ENCODE results near the gene PARD6B.

GRCh38 chr20:50717974-50718761 lies 13.2 kb upstream of the PARD6B start:
- TF ChIP-seq PATZ1 (CRISPR knock-in tag; IDR thresholded peaks at IDR 0.05; ENCODE audit: borderline replicate concordance) (no peak), ZNF565 (CRISPR knock-in tag; conservative IDR thresholded peaks at IDR 0.05; ENCODE audit: low read depth) (no peak), TCF4 (CRISPR knock-in tag; IDR thresholded peaks at IDR 0.05; ENCODE audit: borderline replicate concordance) (no peak), RARB (CRISPR knock-in tag; IDR thresholded peaks at IDR 0.05) (no peak), ARNTL (CRISPR knock-in tag; IDR thresholded peaks at IDR 0.05; ENCODE audit: borderline replicate concordance, low read depth) (no peak), CSRNP3 (CRISPR knock-in tag; IDR thresholded peaks at IDR 0.05) (no peak), CREB5 (CRISPR knock-in tag; IDR thresholded peaks at IDR 0.05; ENCODE audit: low read depth) (no peak), GLIS3 (CRISPR knock-in tag; IDR thresholded peaks at IDR 0.05) (no peak), OSR1 (CRISPR knock-in tag; IDR thresholded peaks at IDR 0.05) (no peak), ISL1 (CRISPR knock-in tag; IDR thresholded peaks at IDR 0.05) (no peak), TOX (CRISPR knock-in tag; IDR thresholded peaks at IDR 0.05; ENCODE audit: borderline replicate concordance) (no peak), TSHZ2 (CRISPR knock-in tag; IDR thresholded peaks at IDR 0.05) (no peak), ZFP30 (CRISPR knock-in tag; IDR thresholded peaks at IDR 0.05) (no peak)
